Choroid plexus epithelial cell (primary cell): ENCODE measurements around the gene TBK1.

Source experiments
- DNase-seq: peaks from one replicate; pipeline ENCODE4 v3.0.0-alpha.2; 2010; ENCODE audit warnings: low read depth
- H3K4me3 ChIP-seq: 2 replicates; pipeline ENCODE4 v1.5.1; 2011; ENCODE audit warnings: low read depth, mild to moderate bottlenecking, control low read depth, low read length, moderate library complexity
- TF ChIP-seq, protein P1 (sequence below): conservative IDR thresholded peaks from 2 replicates; pipeline ENCODE4 v1.5.1; 2011; ENCODE audit warnings: low read depth, mild to moderate bottlenecking, control low read depth, inconsistent platforms, low read length, moderate library complexity

TBK1 gene

DNA sequence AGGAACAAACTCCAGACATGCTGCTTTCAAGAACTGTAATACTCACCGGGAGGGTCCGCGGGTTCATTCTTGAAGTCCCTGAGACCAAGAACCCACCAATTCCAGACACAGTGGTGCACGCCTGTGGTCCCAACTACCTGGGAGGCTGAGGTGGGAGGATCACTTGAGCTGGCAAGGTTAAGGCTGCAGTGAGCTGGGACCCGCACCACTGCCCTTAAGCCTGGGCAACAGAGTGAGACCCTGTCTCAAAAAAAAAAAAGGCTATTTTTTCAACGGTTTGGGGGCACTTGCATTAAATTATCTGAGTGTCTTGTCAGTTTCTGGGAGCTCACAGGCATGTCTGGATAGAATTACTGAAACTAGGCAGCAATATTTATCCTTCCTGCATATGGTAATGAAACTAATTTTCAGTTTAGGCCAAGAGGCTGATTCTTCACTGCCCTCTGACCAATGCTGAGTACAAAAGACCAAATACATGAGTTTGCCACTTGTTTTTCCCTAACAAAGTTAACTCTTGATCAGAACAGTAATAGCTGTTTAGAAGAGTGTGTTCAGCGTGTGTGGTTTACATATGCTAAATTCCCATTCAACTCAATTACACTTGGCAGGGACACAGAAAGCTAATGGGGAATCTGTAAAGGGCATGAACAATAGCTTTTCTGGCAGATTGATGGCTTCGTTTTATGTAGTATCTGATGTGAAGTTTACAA is 92.6 kb downstream of the TBK1 start:
- TF ChIP-seq, protein P1, sequence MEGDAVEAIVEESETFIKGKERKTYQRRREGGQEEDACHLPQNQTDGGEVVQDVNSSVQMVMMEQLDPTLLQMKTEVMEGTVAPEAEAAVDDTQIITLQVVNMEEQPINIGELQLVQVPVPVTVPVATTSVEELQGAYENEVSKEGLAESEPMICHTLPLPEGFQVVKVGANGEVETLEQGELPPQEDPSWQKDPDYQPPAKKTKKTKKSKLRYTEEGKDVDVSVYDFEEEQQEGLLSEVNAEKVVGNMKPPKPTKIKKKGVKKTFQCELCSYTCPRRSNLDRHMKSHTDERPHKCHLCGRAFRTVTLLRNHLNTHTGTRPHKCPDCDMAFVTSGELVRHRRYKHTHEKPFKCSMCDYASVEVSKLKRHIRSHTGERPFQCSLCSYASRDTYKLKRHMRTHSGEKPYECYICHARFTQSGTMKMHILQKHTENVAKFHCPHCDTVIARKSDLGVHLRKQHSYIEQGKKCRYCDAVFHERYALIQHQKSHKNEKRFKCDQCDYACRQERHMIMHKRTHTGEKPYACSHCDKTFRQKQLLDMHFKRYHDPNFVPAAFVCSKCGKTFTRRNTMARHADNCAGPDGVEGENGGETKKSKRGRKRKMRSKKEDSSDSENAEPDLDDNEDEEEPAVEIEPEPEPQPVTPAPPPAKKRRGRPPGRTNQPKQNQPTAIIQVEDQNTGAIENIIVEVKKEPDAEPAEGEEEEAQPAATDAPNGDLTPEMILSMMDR, result no peak
- no peak for DNase-seq
- H3K4me3 ChIP-seq, result no peak overlapping the region

DNA sequence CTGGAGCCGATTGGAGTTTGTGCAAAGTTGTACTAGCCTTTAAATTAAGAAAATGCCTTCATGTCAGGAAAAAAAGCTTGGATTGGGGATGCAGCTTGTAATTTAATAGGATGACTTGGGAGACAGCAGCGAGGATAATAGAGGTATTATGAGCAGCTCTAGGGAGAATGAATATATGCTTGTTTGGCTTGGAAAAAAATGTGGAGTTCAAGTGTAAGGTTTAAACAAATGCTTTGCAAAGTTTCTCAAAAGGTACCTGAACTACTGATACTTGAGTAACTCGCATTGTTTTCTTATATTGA is 93.1 kb downstream of the TBK1 start:
- TF ChIP-seq, protein P1, result no peak
- no peak for DNase-seq
- no peak overlapping the region for H3K4me3 ChIP-seq

DNA sequence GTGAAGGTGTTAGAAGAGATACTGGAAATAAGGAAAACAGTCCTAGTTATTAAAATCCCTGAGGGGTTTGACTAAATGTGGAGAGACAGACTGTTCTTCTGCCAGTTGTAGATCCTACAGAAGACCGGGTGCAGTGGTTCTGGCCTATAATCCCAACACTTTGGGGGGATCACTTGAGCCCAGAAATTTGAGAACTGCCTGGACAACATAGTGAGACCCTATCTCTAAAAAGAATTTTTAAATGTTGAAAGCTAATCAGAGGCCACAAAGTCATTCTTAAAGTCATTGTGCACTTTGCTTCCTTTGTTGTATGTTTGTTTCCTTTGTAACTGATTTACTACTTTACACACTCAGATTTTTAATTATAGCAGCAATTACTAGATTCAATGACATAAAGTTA is 97.2 kb downstream of the TBK1 start:
- DNase-seq, result no peak
- H3K4me3 ChIP-seq, result no peak overlapping the region
- TF ChIP-seq, protein P1, result no peak

DNA sequence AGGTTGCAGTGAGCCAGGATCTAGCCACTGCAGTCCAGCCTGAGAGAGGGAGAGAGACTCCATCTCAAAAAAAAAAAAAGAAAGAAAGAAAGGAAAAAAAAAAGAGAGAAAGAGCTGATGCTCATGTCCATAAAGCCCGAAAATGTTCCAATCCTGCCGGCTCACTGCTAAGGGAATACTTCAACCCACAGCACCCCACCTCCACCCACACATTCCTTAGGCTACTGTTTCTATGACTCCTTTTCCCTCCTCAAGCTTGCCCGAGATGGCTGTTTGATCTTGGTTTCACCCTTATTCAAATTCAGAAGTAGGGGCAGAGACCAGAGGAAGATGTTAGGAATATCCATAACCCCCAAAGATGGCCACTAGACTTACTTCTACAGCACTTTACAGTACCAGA is 98.8 kb downstream of the TBK1 start:
- TF ChIP-seq, protein P1, result no peak
- no peak for DNase-seq
- H3K4me3 ChIP-seq, result no peak overlapping the region

DNA sequence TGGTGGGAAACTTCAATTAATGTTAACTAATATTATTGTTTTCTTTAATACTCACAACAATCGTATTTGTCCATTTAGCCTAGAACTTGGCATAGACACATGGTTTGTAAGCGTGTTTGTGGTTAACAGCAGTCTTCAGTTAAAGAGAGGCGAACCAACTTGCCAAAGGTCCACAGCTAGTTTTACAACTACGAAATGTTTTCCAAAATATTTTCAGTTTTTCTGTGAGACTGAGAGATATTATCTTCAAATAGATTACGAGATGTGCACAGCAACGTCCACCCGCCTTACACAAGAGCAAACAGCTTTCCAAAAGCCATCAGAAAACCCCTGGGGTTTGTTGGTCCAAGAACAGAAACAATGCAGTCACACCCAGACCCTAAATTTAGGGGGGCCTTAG is 99.8 kb downstream of the TBK1 start:
- TF ChIP-seq, protein P1, result no peak

More for the DNA sequence above, 99.8 kb downstream of the TBK1 start:
- no peak overlapping the region for H3K4me3 ChIP-seq
- DNase-seq, result peak; percentile 33
